ENCODE results near the gene ULK2. TPM values are rescaled to one million over a fixed set of nuclear protein-coding genes. Genes with fewer than 3 reads are reported as not detected.

Gene ULK2
- total RNA-seq, 1 donor from 2014 or later = 31.7 TPM

- no peak for DNase-seq (ENCODE audit: low spot score)
These were observed 139.6 kb downstream of the ULK2 start for GRCh38 chr17:19728084-19728495.

GRCh38 chr17:19727501-19728078 lies 140.1 kb downstream of the ULK2 start:
- DNase-seq (ENCODE audit: low spot score) = no peak

GRCh38 chr17:19726631-19727376 lies 140.9 kb downstream of the ULK2 start:
- no peak for DNase-seq (ENCODE audit: low spot score)

GRCh38 chr17:19725486-19725885 lies 142.2 kb downstream of the ULK2 start:
- no peak for DNase-seq (ENCODE audit: low spot score)

GRCh38 chr17:19724501-19725420 lies 143.0 kb downstream of the ULK2 start:
- no peak for DNase-seq (ENCODE audit: low spot score)

GRCh38 chr17:19723964-19724363 lies 143.8 kb downstream of the ULK2 start:
- no peak for DNase-seq (ENCODE audit: low spot score)

Other genes starting within 250 kb of the ULK2 start
- 107 TPM for gene ALDH3A2, start 219.2 kb downstream of the ULK2 start, total RNA-seq
- not detected for gene SLC47A2, start 151.4 kb downstream of the ULK2 start, total RNA-seq
- gene ALDH3A1, start 119.6 kb downstream of the ULK2 start, total RNA-seq = 1.3 TPM
- 29.5 TPM for gene AKAP10, start 109.9 kb upstream of the ULK2 start, total RNA-seq
- gene SPECC1, start 141.4 kb upstream of the ULK2 start, total RNA-seq = 25.8 TPM

All from mesenteric fat pad (tissue), 1 donor.